Neural progenitor cell (in vitro differentiated cells): ENCODE data around the gene CSK. TPM values are rescaled to one million over a fixed set of nuclear protein-coding genes. Genes with fewer than 3 reads are reported as not detected.

Experiments used
- DNase-seq: peaks from one replicate; pipeline ENCODE4 v3.0.0-alpha.2; 2016; ENCODE audit warnings: low spot score
- H2AFZ ChIP-seq: fragments of 200-600 bp; sonication (generic); replicated peaks from 2 replicates; pipeline ENCODE4 v1.6.1; 2016; ENCODE audit warnings: antibody characterized with exemption
- H3F3A ChIP-seq: fragments of 200-600 bp; sonication (generic); 2 replicates; pipeline ENCODE4 v1.6.1; 2016; ENCODE audit warnings: antibody characterized with exemption, low read depth
- H3K27ac ChIP-seq: fragments of 200-600 bp; sonication (generic); 2 replicates; pipeline ENCODE4 v1.5.1; 2016; ENCODE audit warnings: mild to moderate bottlenecking
- H3K27me3 ChIP-seq: fragments of 200-600 bp; sonication (generic); 2 replicates; pipeline ENCODE4 v1.6.1; 2016; ENCODE audit warnings: mild to moderate bottlenecking, moderate library complexity
- H3K36me3 ChIP-seq: fragments of 200-600 bp; sonication (generic); 2 replicates; pipeline ENCODE4 v1.5.1; 2016
- H3K4me1 ChIP-seq: fragments of 200-600 bp; sonication (generic); 2 replicates; pipeline ENCODE4 v1.6.1; 2016; ENCODE audit warnings: mixed run types
- H3K4me2 ChIP-seq: fragments of 200-600 bp; sonication (generic); 2 replicates; pipeline ENCODE4 v1.6.1; 2016
- H3K4me3 ChIP-seq: fragments of 200-600 bp; sonication (generic); 2 replicates; pipeline ENCODE4 v1.5.1; 2016
- H3K79me2 ChIP-seq: fragments of 200-600 bp; sonication (generic); 2 replicates; pipeline ENCODE4 v1.6.1; 2016; ENCODE audit warnings: low read depth
- H3K9ac ChIP-seq: fragments of 200-600 bp; sonication (generic); 2 replicates; pipeline ENCODE4 v1.6.1; 2016
- H3K9me3 ChIP-seq: fragments of 200-600 bp; sonication (generic); 2 replicates; pipeline ENCODE4 v1.5.1; 2016; ENCODE audit warnings: low read depth
- H4K20me1 ChIP-seq: fragments of 200-600 bp; sonication (generic); 2 replicates; pipeline ENCODE4 v1.6.1; 2016; ENCODE audit warnings: low read depth
- H3K27ac Mint-ChIP-seq: 3 replicates; pipeline ENCODE4 v1.8.0; 2021; ENCODE audit warnings: mixed read lengths
- H3K27me3 Mint-ChIP-seq: 2 replicates; pipeline ENCODE4 v1.8.0; 2022; ENCODE audit warnings: low read depth, mild to moderate bottlenecking, inconsistent platforms, moderate library complexity, mixed read lengths; ENCODE audit not compliant: insufficient read depth
- H3K36me3 Mint-ChIP-seq: 3 replicates; pipeline ENCODE4 v1.8.0; 2021; ENCODE audit warnings: mixed read lengths
- H3K4me1 Mint-ChIP-seq: 3 replicates; pipeline ENCODE4 v1.8.0; 2021; ENCODE audit warnings: mixed read lengths
- H3K4me3 Mint-ChIP-seq: 3 replicates; pipeline ENCODE4 v1.8.0; 2021; ENCODE audit warnings: mild to moderate bottlenecking, moderate library complexity, mixed read lengths
- H3K9me3 Mint-ChIP-seq: 3 replicates; pipeline ENCODE4 v1.8.0; 2020; ENCODE audit warnings: mixed read lengths
- CTCF ChIP-seq: fragments of 200-600 bp; sonication (generic); IDR thresholded peaks from 2 replicates; pipeline ENCODE4 v1.5.1; 2017; ENCODE audit warnings: antibody characterized with exemption, mild to moderate bottlenecking
- EZH2 ChIP-seq: fragments of 200-600 bp; sonication (generic); IDR thresholded peaks from 2 replicates; pipeline ENCODE4 v1.6.1; 2017; ENCODE audit warnings: antibody characterized with exemption, mild to moderate bottlenecking, moderate library complexity
- EZH2phosphoT487 ChIP-seq: fragments of 200-600 bp; sonication (generic); IDR thresholded peaks from 2 replicates; pipeline ENCODE4 v1.6.1; 2017; ENCODE audit warnings: antibody characterized with exemption
- total RNA-seq: library from RNA; depleted of rRNA; stranded (reverse); fragments of >200 nt; gene quantifications from 2 replicates; pipeline ENCODE4 v1.2.3, GENCODE V29; 2015; ENCODE audit warnings: low replicate concordance

The CSK gene
- total RNA-seq, 1 donor from 2014 or later, result 18.3 TPM

GRCh38 chr15:74840851-74841775 lies 59.2 kb downstream of the CSK start:
- Mint-ChIP-seq H3K36me3 (peaks cover 7% of the 10 kb centered on the region), H3K4me3 (peak overlapping the region; percentile 95), H3K27me3 (peaks cover 7% of the 10 kb centered on the region), H3K27ac (peak overlapping the region; percentile 39), H3K4me1 (peaks cover 35% of the 10 kb centered on the region), H3K9me3 (no peaks in the 10 kb centered on the region)
- Histone ChIP-seq H3K36me3 (no peaks in the 10 kb centered on the region), H3K4me1 (peaks cover 18% of the 10 kb centered on the region), H4K20me1 (peaks cover 12% of the 10 kb centered on the region), H3K27me3 (no peaks in the 10 kb centered on the region), H3K79me2 (no peaks in the 10 kb centered on the region), H3F3A (peaks cover 24% of the 10 kb centered on the region), H3K9me3 (no peaks in the 10 kb centered on the region), H3K4me2 (no peak overlapping the region), H2AFZ (no peak overlapping the region), H3K27ac (no peak overlapping the region), H3K4me3 (no peak overlapping the region), H3K9ac (no peak overlapping the region)
- TF ChIP-seq EZH2phosphoT487 (no peak), CTCF (no peak), EZH2 (no peak)
- no peak for DNase-seq

- Histone ChIP-seq H2AFZ (no peak overlapping the region), H3K9me3 (no peaks in the 10 kb centered on the region), H3F3A (peaks cover 24% of the 10 kb centered on the region), H3K27me3 (no peaks in the 10 kb centered on the region), H3K36me3 (no peaks in the 10 kb centered on the region), H3K4me2 (peak overlapping the region; percentile 79), H3K79me2 (no peaks in the 10 kb centered on the region), H3K4me3 (peak overlapping the region; percentile 82), H3K4me1 (peaks cover 18% of the 10 kb centered on the region), H4K20me1 (peaks cover 12% of the 10 kb centered on the region), H3K9ac (no peak overlapping the region), H3K27ac (no peak overlapping the region)
- no peak for TF ChIP-seq EZH2
- no peak for TF ChIP-seq CTCF
- no peak for TF ChIP-seq EZH2phosphoT487
- H3K36me3 Mint-ChIP-seq, result peaks cover 7% of the 10 kb centered on the region
- peak overlapping the region; percentile 95 for H3K4me3 Mint-ChIP-seq
- DNase-seq, result no peak
- H3K27me3 Mint-ChIP-seq, result peaks cover 7% of the 10 kb centered on the region
- no peaks in the 10 kb centered on the region for H3K9me3 Mint-ChIP-seq
- peaks cover 35% of the 10 kb centered on the region for H3K4me1 Mint-ChIP-seq
- no peak overlapping the region for H3K27ac Mint-ChIP-seq
Measured at GRCh38 chr15:74841891-74842373, 60.1 kb downstream of the CSK start.

- Histone ChIP-seq H3K4me3 (peak within 1 kb of the TSS; percentile 82), H3K9ac (no peak within 1 kb of the TSS), H3K4me2 (peak within 1 kb of the TSS; percentile 79), H4K20me1 (peaks cover 12% of the 10 kb centered on the region), H2AFZ (peak within 1 kb of the TSS; percentile 95), H3K9me3 (no peaks in the 10 kb centered on the region), H3F3A (peaks cover 24% of the 10 kb centered on the region), H3K36me3 (no peaks in the 10 kb centered on the region), H3K79me2 (no peaks in the 10 kb centered on the region), H3K4me1 (peaks cover 18% of the 10 kb centered on the region), H3K27me3 (no peaks in the 10 kb centered on the region), H3K27ac (no peak within 1 kb of the TSS)
- H3K36me3 Mint-ChIP-seq, result peaks cover 10% of the 10 kb centered on the region
- peaks cover 35% of the 10 kb centered on the region for H3K4me1 Mint-ChIP-seq
- peaks cover 7% of the 10 kb centered on the region for H3K27me3 Mint-ChIP-seq
- peak within 1 kb of the TSS; percentile 95 for H3K27ac Mint-ChIP-seq
- H3K4me3 Mint-ChIP-seq, result peak within 1 kb of the TSS; percentile 95
- peak; percentile 95 for DNase-seq
- no peaks in the 10 kb centered on the region for H3K9me3 Mint-ChIP-seq
- TF ChIP-seq EZH2 (no peak), CTCF (peak; percentile 57)
Measured at GRCh38 chr15:74842581-74843444, 60.9 kb downstream of the CSK start, which contains the start of gene ULK3. Gene ULK3 (minus strand): TSS chr15:74843156. CDS start chr15:74843105, 51 bp downstream.
